K562 (cell line): ENCODE data around the gene NDUFA3. TPM values are rescaled to one million over a fixed set of nuclear protein-coding genes. Genes with fewer than 3 reads are reported as not detected.
A peak's percentile ranks its signal among the peaks of the same experiment; 100 is the strongest.

ENCODE experiments used
- ATAC-seq: fragments of 200-7000 bp; cut with Tn5 transposase; 3 replicates; pipeline ENCODE4 v1.9.1; 2020; ENCODE audit warnings: moderate library complexity
- BruUV-seq: library from RNA; stranded (reverse); fragments of 400-500 nt; replicated peaks from 2 replicates; lab custom pipeline; 2021; lab: Mats Ljungman, UMichigan
- CTCF ChIA-PET: fragments of 300-600 bp; formaldehyde crosslinking; extraction: SDS; loops from one replicate; lab custom pipeline; 2021; ENCODE audit warnings: low intra/inter-chr PET ratio; lab: Yijun Ruan, JAX
- POLR2A ChIA-PET: fragments of 300-600, 350-650 bp; sonication (Branson Sonifier 250); formaldehyde crosslinking; extraction: SDS; loops from one replicate; lab custom pipeline; 2021; ENCODE audit warnings: antibody characterized with exemption, inconsistent platforms; lab: Yijun Ruan, JAX
- DNase-seq, 4 experiments: peaks; one replicate each; pipeline versions ENCODE4 v3.0.0 to v3.0.0-alpha.2; 2011 to 2018; ENCODE audit warnings: low spot score in 3 of 4, mixed read lengths in 3 of 4; ENCODE audit errors: extremely low read depth in 1 of 4
- FAIRE-seq: peaks from 2 replicates; lab custom pipeline; 2011; peaks lifted over from hg19 to GRCh38; lab: Jason Lieb, UNC
- H2AFZ ChIP-seq: 2 replicates; pipeline ENCODE4 v1.6.0; 2011; ENCODE audit warnings: low read depth, low read length, control low read depth, inconsistent platforms
- H3K27ac ChIP-seq: fragments of 200-600 bp; 3 replicates; pipeline ENCODE4 v1.8.0; 2011; ENCODE audit warnings: low read depth, mild to moderate bottlenecking, control low read depth, inconsistent platforms, low read length, moderate library complexity, mixed read lengths; ENCODE audit errors: extremely low read depth
- H3K27me3 ChIP-seq, 2 experiments: fragments of 300-600 bp in 1 of 2; 2 replicates in 1 of 2; 3 replicates in 1 of 2; pipeline versions ENCODE4 v1.6.0 to v1.8.0; 2011; ENCODE audit warnings: inconsistent platforms in 2 of 2, low read length in 2 of 2, mild to moderate bottlenecking in 1 of 2, mixed read lengths in 1 of 2, moderate library complexity in 1 of 2; ENCODE audit not compliant: control insufficient read depth in 2 of 2, insufficient read depth in 2 of 2
- H3K36me3 ChIP-seq: fragments of 300-600 bp; 3 replicates; pipeline ENCODE4 v1.8.0; 2011; ENCODE audit warnings: mild to moderate bottlenecking, low read length, inconsistent platforms; ENCODE audit not compliant: control insufficient read depth, insufficient read depth
- H3K4me1 ChIP-seq, 2 experiments: fragments of 200-600 bp in 1 of 2; replicated peaks in 1 of 2; 2 replicates in 1 of 2; 3 replicates in 1 of 2; pipeline versions ENCODE4 v1.5.1 to v1.8.0; 2011; ENCODE audit warnings: inconsistent platforms in 2 of 2, low read length in 2 of 2, mild to moderate bottlenecking in 1 of 2, mixed read lengths in 1 of 2, moderate library complexity in 1 of 2; ENCODE audit not compliant: control insufficient read depth in 2 of 2, insufficient read depth in 2 of 2
- H3K4me2 ChIP-seq: 2 replicates; pipeline ENCODE4 v1.6.1; 2011; ENCODE audit warnings: low read length, control low read depth, inconsistent platforms, mixed read lengths; ENCODE audit not compliant: insufficient read depth
- H3K4me3 ChIP-seq: fragments of 200-600 bp; sonication (generic), shearing (Covaris generic); 2 replicates; pipeline ENCODE4 v1.5.1; 2016; ENCODE audit warnings: control low read depth, inconsistent platforms
- H3K79me2 ChIP-seq: fragments of 200-600 bp; 3 replicates; pipeline ENCODE4 v1.8.0; 2011; ENCODE audit warnings: low read length, inconsistent platforms; ENCODE audit not compliant: control insufficient read depth, insufficient read depth
- H3K9ac ChIP-seq, 2 experiments: 2 replicates each; pipeline versions ENCODE4 v1.6.0 to v1.6.1; 2011; ENCODE audit warnings: low read depth in 2 of 2, low read length in 2 of 2, control low read depth in 1 of 2, inconsistent platforms in 1 of 2, mild to moderate bottlenecking in 1 of 2, mixed read lengths in 1 of 2; ENCODE audit not compliant: insufficient read depth in 1 of 2
- H3K9me1 ChIP-seq: one replicate; pipeline ENCODE4 v1.6.0; 2011; ENCODE audit warnings: inconsistent platforms, mild to moderate bottlenecking, low read length, moderate library complexity; ENCODE audit not compliant: control insufficient read depth, insufficient read depth
- H3K9me3 ChIP-seq: replicated peaks from 2 replicates; pipeline ENCODE4 v1.5.1; 2011; ENCODE audit warnings: low read depth, low read length, inconsistent platforms; ENCODE audit not compliant: control insufficient read depth, insufficient read depth
- H4K20me1 ChIP-seq: replicated peaks from 2 replicates; pipeline ENCODE4 v1.6.1; 2011; ENCODE audit warnings: low read length, inconsistent platforms, mixed read lengths; ENCODE audit not compliant: control insufficient read depth, insufficient read depth
- CBFA2T3 ChIP-seq: fragments of 450-650 bp; IDR thresholded peaks from 2 replicates; pipeline ENCODE4 v1.6.1; 2017
- CBX3 ChIP-seq, 2 experiments: IDR thresholded peaks; 1 replicate in 1 of 2; 2 replicates in 1 of 2; pipeline ENCODE4 v1.6.1; 2012; ENCODE audit warnings: inconsistent platforms in 2 of 2, low read length in 2 of 2, borderline replicate concordance in 1 of 2, control low read depth in 1 of 2
- FOXA3 ChIP-seq, 2 experiments: fragments of 450-650 bp in 1 of 2; sonication (generic) in 1 of 2; formaldehyde crosslinking; IDR thresholded peaks in 1 of 2; conservative IDR thresholded peaks in 1 of 2; 2 replicates each; pipeline versions ENCODE4 v1.4.0 to v1.8.0; 2020 to 2022; ENCODE audit warnings: mild to moderate bottlenecking in 2 of 2, missing genetic modification reagents in 1 of 2
- TARDBP ChIP-seq: fragments of 450-650 bp; IDR thresholded peaks from 2 replicates; pipeline ENCODE4 v1.6.1; 2016
- TBP ChIP-seq: optimal IDR thresholded peaks from 2 replicates; pipeline ENCODE3; 2011; ENCODE audit warnings: low read depth, low read length, improper control_type of control experiment
- ZFP1 ChIP-seq: fragments of 450-650 bp; formaldehyde crosslinking; IDR thresholded peaks from 2 replicates; pipeline ENCODE4 v1.4.0; 2020; ENCODE audit warnings: mild to moderate bottlenecking, mixed read lengths
- ZNF165 ChIP-seq: fragments of 250-450 bp; sonication (Bioruptor Pico); IDR thresholded peaks from 2 replicates; pipeline ENCODE4 v1.4.0; 2020; ENCODE audit warnings: borderline replicate concordance
- ZNF408 ChIP-seq: fragments of 250-450 bp; sonication (Bioruptor Pico); IDR thresholded peaks from 2 replicates; pipeline ENCODE4 v1.4.0; 2020; ENCODE audit warnings: low read depth, mild to moderate bottlenecking, moderate library complexity
- ZNF76 ChIP-seq: fragments of 250-450 bp; sonication (Bioruptor Pico); IDR thresholded peaks from 2 replicates; pipeline ENCODE4 v1.4.0; 2020; ENCODE audit warnings: mild to moderate bottlenecking, moderate library complexity, borderline replicate concordance
- ZNF77 ChIP-seq: fragments of 250-450 bp; sonication (Bioruptor Pico); IDR thresholded peaks from 2 replicates; pipeline ENCODE4 v1.5.0; 2020
- WGBS: fragments of 100-300 bp; shearing (Covaris generic); methylation state at CpG from one replicate; pipeline ENCODE4 v1.1.6; 2016; ENCODE audit warnings: low coverage, mixed read lengths; ENCODE audit not compliant: insufficient coverage; ENCODE audit errors: missing lambda C conversion rate; 5-methylcytosine and 5-hydroxymethylcytosine counted together
- in situ Hi-C: fragments of 300-500 bp; cut with MboI; formaldehyde crosslinking; loops from 4 replicates; pipeline ENCODE4 v1.15.0; 2018; ENCODE audit warnings: inconsistent platforms, mixed read lengths
- intact Hi-C: fragments of 100-400 bp; cut with micrococcal nuclease; formaldehyde crosslinking; loops from 2 replicates; pipeline ENCODE4 v1.14.2; 2022
- polyA plus RNA-seq, 8 experiments: library from polyadenylated mRNA; depleted of rRNA in 4 of 8; stranded (reverse) in 5 of 8; unstranded in 3 of 8; fragments of >200 nt; fragmentation: Nextera tagmentation in 2 of 8; fragmentation: Illumina TruSeq in 1 of 8; extraction: Ambion mirVana in 2 of 8; extraction: Trizol in 1 of 8; gene quantifications; 2 replicates each; pipeline versions ENCODE4 v1.2.1 to v1.2.3, GENCODE V29; 2011 to 2014; ENCODE audit warnings: inconsistent platforms in 1 of 8, missing spikeins in 1 of 8
- total RNA-seq, 7 experiments: library from RNA; depleted of rRNA in 6 of 7; stranded (reverse); fragments of >200 nt in 6 of 7; fragmentation: Illumina TruSeq in 2 of 7; extraction: Trizol in 2 of 7; gene quantifications; 2 replicates each; pipeline versions ENCODE4 v1.2.1 to v1.2.3, GENCODE V29; 2011 to 2021; ENCODE audit warnings: low replicate concordance in 1 of 7
- TF ChIP-seq, protein P1 (sequence below): fragments of 250-450 bp; sonication (Bioruptor Pico); IDR thresholded peaks from 2 replicates; pipeline ENCODE4 v1.9.0; 2021; ENCODE audit warnings: mild to moderate bottlenecking, inconsistent platforms
- TF ChIP-seq, protein P2 (sequence below): fragments of 250-450 bp; sonication (Bioruptor Pico); IDR thresholded peaks from 2 replicates; pipeline ENCODE4 v1.5.0; 2022; ENCODE audit warnings: mild to moderate bottlenecking
- TF ChIP-seq, protein P3 (sequence below): sonication (generic); formaldehyde crosslinking; IDR thresholded peaks from 2 replicates; pipeline ENCODE4 v1.5.0; 2020; ENCODE audit warnings: missing genetic modification reagents
- TF ChIP-seq, protein P4 (sequence below): fragments of 450-650 bp; IDR thresholded peaks from 2 replicates; pipeline ENCODE4 v1.6.1; 2016
- TF ChIP-seq, protein P5 (sequence below): sonication (generic); formaldehyde crosslinking; IDR thresholded peaks from 2 replicates; pipeline ENCODE4 v1.8.0; 2022; ENCODE audit warnings: mild to moderate bottlenecking, low read depth, missing genetic modification reagents

NDUFA3 gene
- total and polyA plus RNA-seq, 9 of the 15 experiments (the other 6 are each of a cell fraction or from before 2014, with no cell fraction given) = 39.2 to 279 (median 138) TPM

DNA sequence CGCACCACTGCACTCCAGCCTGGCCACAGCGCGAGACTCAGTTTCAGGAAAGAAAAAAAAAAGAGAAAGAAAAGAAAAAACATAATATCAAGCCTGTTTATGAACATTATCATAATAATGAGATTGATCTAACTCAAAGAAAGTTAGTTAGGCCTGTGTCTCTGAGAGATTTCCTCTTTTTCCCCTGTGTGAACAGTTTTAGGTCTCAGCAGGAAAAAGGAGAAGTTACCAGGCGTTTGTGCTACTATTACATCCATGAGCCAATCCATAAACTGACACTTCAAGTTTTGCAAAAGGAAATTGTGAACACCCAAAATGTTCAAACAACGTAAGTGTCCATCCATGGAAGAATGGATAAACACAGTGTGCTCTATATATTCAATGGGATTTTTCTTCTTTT is 25.3 kb upstream of the NDUFA3 start (continued):
- TF ChIP-seq, protein P1, sequence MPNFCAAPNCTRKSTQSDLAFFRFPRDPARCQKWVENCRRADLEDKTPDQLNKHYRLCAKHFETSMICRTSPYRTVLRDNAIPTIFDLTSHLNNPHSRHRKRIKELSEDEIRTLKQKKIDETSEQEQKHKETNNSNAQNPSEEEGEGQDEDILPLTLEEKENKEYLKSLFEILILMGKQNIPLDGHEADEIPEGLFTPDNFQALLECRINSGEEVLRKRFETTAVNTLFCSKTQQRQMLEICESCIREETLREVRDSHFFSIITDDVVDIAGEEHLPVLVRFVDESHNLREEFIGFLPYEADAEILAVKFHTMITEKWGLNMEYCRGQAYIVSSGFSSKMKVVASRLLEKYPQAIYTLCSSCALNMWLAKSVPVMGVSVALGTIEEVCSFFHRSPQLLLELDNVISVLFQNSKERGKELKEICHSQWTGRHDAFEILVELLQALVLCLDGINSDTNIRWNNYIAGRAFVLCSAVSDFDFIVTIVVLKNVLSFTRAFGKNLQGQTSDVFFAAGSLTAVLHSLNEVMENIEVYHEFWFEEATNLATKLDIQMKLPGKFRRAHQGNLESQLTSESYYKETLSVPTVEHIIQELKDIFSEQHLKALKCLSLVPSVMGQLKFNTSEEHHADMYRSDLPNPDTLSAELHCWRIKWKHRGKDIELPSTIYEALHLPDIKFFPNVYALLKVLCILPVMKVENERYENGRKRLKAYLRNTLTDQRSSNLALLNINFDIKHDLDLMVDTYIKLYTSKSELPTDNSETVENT (CRISPR knock-in tag) = no peak
- TF ChIP-seq, protein P2, sequence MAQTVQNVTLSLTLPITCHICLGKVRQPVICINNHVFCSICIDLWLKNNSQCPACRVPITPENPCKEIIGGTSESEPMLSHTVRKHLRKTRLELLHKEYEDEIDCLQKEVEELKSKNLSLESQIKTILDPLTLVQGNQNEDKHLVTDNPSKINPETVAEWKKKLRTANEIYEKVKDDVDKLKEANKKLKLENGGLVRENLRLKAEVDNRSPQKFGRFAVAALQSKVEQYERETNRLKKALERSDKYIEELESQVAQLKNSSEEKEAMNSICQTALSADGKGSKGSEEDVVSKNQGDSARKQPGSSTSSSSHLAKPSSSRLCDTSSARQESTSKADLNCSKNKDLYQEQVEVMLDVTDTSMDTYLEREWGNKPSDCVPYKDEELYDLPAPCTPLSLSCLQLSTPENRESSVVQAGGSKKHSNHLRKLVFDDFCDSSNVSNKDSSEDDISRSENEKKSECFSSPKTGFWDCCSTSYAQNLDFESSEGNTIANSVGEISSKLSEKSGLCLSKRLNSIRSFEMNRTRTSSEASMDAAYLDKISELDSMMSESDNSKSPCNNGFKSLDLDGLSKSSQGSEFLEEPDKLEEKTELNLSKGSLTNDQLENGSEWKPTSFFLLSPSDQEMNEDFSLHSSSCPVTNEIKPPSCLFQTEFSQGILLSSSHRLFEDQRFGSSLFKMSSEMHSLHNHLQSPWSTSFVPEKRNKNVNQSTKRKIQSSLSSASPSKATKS (CRISPR knock-in tag) = no peak
- TF ChIP-seq TBP = no peak
- no peak for TF ChIP-seq ZNF76 (CRISPR knock-in tag)

DNA sequence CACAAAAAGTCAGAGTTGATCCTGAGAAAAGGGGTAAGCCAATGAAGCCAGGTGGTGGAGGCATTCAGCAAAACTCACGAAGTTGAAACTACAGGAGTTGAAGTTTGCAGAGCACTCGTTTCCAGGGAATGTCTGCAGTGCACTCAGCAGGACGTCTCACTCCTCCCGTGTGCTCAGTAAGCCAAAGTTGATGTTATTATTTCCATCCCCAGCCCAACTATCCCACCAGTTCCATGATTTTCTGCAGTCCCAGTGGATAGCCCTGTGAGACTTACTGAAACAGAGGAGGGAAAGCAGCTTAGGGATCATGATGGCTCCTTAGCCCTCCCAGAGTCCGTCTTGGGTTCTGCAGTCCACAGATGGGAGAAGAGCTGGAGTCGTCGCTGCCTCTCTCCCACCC is 21.6 kb upstream of the NDUFA3 start, which contains the start of gene TARM1:
Gene TARM1 (minus strand): TSS at position 334 of the 400 bp plus-strand sequence. CDS start 25 bp downstream, at position 309.
- H3K4me2 ChIP-seq = no peak within 1 kb of the TSS
- no peak for DNase-seq
- H3K27me3 ChIP-seq = peaks cover 4 to 20% of the 10 kb centered on the region in 2 experiments; a peak in 4 of 5 replicates
- H3K4me3 ChIP-seq = no peak within 1 kb of the TSS
- no peaks in the 10 kb centered on the region for H3K36me3 ChIP-seq
- WGBS = 0% methylated on average over 7 of the region's 7 CpGs
- in situ Hi-C loops = no loop called here
- intact Hi-C loops = no loop called here
- POLR2A ChIA-PET = no interaction called here
- no peak for FAIRE-seq
- H4K20me1 ChIP-seq = no peaks in the 10 kb centered on the region
- H3K4me1 ChIP-seq = no peaks in the 10 kb centered on the region
- H3K27ac ChIP-seq = no peak within 1 kb of the TSS
- H3K79me2 ChIP-seq = no peaks in the 10 kb centered on the region
- H3K9ac ChIP-seq = no peak within 1 kb of the TSS
- H3K9me3 ChIP-seq = peaks cover 5% of the 10 kb centered on the region
- BruUV-seq = no TSS peak
- no peak within 1 kb of the TSS for H2AFZ ChIP-seq
- CTCF ChIA-PET = no interaction called here
- no peak for ATAC-seq
- no peaks in the 10 kb centered on the region for H3K9me1 ChIP-seq
- TF ChIP-seq, protein P3, sequence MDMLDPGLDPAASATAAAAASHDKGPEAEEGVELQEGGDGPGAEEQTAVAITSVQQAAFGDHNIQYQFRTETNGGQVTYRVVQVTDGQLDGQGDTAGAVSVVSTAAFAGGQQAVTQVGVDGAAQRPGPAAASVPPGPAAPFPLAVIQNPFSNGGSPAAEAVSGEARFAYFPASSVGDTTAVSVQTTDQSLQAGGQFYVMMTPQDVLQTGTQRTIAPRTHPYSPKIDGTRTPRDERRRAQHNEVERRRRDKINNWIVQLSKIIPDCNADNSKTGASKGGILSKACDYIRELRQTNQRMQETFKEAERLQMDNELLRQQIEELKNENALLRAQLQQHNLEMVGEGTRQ = no peak
- TF ChIP-seq, protein P4, sequence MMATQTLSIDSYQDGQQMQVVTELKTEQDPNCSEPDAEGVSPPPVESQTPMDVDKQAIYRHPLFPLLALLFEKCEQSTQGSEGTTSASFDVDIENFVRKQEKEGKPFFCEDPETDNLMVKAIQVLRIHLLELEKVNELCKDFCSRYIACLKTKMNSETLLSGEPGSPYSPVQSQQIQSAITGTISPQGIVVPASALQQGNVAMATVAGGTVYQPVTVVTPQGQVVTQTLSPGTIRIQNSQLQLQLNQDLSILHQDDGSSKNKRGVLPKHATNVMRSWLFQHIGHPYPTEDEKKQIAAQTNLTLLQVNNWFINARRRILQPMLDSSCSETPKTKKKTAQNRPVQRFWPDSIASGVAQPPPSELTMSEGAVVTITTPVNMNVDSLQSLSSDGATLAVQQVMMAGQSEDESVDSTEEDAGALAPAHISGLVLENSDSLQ = no peak
- TF ChIP-seq ZNF165 (CRISPR knock-in tag) (no peak), ZNF77 (CRISPR knock-in tag) (no peak), ZFP1 (CRISPR knock-in tag) (peak; percentile 78), FOXA3 (CRISPR knock-in tag; conservative IDR thresholded peaks at IDR 0.05 in 1 of 2, IDR thresholded peaks at IDR 0.05 in 1 of 2) (no peak), CBX3 (IDR thresholded peaks at IDR 0.05; ENCODE audit: borderline replicate concordance in 1 of 2, low read length in 2 of 2) (0 out of 3 replicates have a peak, but pooled peaks of 1 of the 2 experiments have one; percentile 28), ZNF408 (CRISPR knock-in tag) (no peak), CBFA2T3 (no peak), TARDBP (no peak)
- TF ChIP-seq, protein P5, sequence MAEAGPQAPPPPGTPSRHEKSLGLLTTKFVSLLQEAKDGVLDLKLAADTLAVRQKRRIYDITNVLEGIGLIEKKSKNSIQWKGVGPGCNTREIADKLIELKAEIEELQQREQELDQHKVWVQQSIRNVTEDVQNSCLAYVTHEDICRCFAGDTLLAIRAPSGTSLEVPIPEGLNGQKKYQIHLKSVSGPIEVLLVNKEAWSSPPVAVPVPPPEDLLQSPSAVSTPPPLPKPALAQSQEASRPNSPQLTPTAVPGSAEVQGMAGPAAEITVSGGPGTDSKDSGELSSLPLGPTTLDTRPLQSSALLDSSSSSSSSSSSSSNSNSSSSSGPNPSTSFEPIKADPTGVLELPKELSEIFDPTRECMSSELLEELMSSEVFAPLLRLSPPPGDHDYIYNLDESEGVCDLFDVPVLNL (CRISPR knock-in tag) = no peak
